Stimulated activated naive B cell treated with anti-CD40 and anti-IgM and Interleukin-4, amounts not matched to agents 10 μg/mL and 1 μg/mL and 100 μg/mL, for 72 hours (primary cell): Measurements from ENCODE around the gene POR.
"Not testable (repeated sequence)": the region's sequence is repeated elsewhere in the genome, so short reads cannot be mapped to it uniquely, and the experiment has no call there.

ENCODE experiments used
- ATAC-seq, 2 donors: fragments of 150-1000 bp; cut with Tn5 transposase; replicated peaks; 2 replicates each; pipeline ENCODE4 v1.10.0; 2021; ENCODE audit warnings: moderate library complexity in 1 of 2
- DNase-seq: peaks from one replicate; pipeline ENCODE4 v3.0.0; 2021
- H3K27ac Mint-ChIP-seq: one replicate; pipeline ENCODE4 v1.8.0; 2022; ENCODE audit warnings: mild to moderate bottlenecking, mixed read lengths
- H3K27me3 Mint-ChIP-seq, 2 donors: one replicate each; pipeline ENCODE4 v1.8.0; 2022; ENCODE audit warnings: mixed read lengths in 2 of 2
- H3K36me3 Mint-ChIP-seq, 2 donors: one replicate each; pipeline ENCODE4 v1.8.0; 2022; ENCODE audit warnings: mixed read lengths in 2 of 2, mild to moderate bottlenecking in 1 of 2
- H3K4me1 Mint-ChIP-seq, 2 donors: one replicate each; pipeline ENCODE4 v1.8.0; 2022; ENCODE audit warnings: mixed read lengths in 2 of 2, mild to moderate bottlenecking in 1 of 2
- H3K4me3 Mint-ChIP-seq, 2 donors: one replicate each; pipeline ENCODE4 v1.8.0; 2022; ENCODE audit warnings: mild to moderate bottlenecking in 2 of 2, mixed read lengths in 2 of 2, moderate library complexity in 1 of 2
- H3K9me3 Mint-ChIP-seq, 2 donors: one replicate each; pipeline ENCODE4 v1.8.0; 2022; ENCODE audit warnings: mixed read lengths in 2 of 2, mild to moderate bottlenecking in 1 of 2

Gene POR

DNA sequence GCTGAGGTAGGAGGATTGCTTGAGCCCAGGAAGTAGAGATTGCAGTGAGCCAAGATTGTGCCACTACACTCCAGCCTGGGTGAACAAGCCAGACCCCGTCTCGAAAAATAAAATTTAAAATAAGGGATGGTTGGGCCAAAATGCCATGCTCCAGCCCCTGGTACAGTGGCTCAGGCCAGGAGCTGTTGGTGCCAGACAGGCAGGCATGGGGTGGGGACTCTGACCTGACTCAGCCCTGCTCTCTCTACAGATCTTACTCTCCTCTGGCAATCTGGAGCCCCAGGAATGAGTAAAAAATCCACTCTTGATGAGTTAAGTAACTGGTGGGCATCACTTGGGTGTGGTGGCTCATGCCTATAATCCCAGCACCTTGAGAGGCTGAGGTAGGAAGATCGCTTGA, 87.9 kb downstream of the POR start:
- H3K9me3 Mint-ChIP-seq: no peaks in the 10 kb centered on the region
- ATAC-seq (no peak), DNase-seq (no peak)
- H3K4me3 Mint-ChIP-seq: no peak overlapping the region
- H3K27ac Mint-ChIP-seq: no peak overlapping the region
- H3K36me3 Mint-ChIP-seq: peaks cover 39 to 56% of the 10 kb centered on the region in 2 donors
- H3K4me1 Mint-ChIP-seq: peaks cover 0 to 5% of the 10 kb centered on the region in 2 donors
- H3K27me3 Mint-ChIP-seq: no peaks in the 10 kb centered on the region

DNA sequence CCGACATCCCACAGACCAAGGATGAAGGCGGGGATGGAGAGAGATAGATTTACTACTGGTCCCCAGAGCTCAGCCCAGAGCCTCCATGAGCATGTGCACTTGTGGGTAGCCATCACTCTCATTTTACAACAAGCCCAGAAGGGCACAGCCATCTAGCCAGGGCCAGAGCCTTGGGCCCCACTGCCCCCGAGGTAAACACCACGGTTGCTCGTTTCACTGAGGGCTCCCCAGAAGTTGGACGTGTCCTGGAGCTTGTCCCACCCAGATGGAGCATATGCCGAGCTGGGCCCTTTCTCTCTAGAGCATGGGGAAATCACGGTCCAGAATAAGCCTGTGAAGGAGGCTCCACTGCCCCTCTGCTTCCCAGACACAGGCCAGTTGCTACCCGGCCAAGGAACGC, 88.4 kb downstream of the POR start:
- Mint-ChIP-seq H3K4me3 (no peak overlapping the region), H3K36me3 (peaks cover 38 to 58% of the 10 kb centered on the region in 2 donors), H3K4me1 (peaks cover 3 to 10% of the 10 kb centered on the region in 2 donors), H3K9me3 (no peaks in the 10 kb centered on the region), H3K27ac (no peak overlapping the region), H3K27me3 (no peaks in the 10 kb centered on the region)
- ATAC-seq (no peak), DNase-seq (no peak)

DNA sequence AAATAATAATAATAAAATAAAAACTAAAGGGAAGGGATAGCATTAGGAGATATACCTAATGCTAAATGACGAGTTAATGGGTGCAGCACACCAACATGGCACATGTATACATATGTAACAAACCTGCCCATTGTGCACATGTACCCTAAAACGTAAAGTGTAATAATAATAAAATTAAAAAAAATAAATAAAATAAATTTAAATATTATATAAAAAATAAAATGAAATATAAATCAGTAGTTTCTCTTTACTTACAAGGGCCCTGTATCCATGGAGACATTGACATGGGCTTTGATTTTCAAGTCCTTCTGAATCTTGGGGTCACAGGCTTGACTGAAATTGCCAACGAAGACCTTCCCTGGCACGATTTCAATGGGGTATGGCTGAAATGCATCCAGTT, 90.0 kb downstream of the POR start:
- H3K4me3 Mint-ChIP-seq, ATAC-seq, H3K27me3 Mint-ChIP-seq, H3K9me3 Mint-ChIP-seq, DNase-seq, H3K27ac Mint-ChIP-seq: not testable (repeated sequence)
- peaks cover 34 to 50% of the 10 kb centered on the region in 2 donors for H3K36me3 Mint-ChIP-seq
- H3K4me1 Mint-ChIP-seq: peaks cover 17 to 27% of the 10 kb centered on the region in 2 donors

DNA sequence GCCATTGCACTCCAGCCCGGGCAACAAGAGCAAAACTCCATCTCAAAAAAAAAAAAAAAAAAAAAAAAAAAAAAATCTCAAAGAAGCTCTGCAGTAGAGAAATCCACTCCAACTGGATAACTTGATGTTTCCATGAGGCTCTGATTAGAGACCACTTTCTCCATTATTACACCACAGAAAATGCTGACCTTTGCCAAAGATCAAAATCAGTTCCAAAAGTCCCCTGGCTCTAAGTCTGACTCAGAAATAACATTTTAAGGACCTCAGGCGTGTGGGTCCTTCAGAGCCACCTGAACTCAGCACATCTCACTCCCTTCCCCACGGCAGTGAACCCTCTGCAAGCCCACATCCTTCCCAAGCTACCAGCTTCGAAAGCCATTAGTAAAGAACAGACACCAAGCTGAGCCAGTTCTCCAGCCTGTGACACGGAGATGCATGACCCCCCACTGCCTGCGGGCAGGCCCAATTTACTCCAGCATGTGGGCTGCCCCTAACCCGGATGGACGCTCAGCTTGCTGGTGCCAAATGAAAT, 93.3 kb downstream of the POR start:
- H3K9me3 Mint-ChIP-seq: no peaks in the 10 kb centered on the region
- H3K36me3 Mint-ChIP-seq: peaks cover 30 to 53% of the 10 kb centered on the region in 2 donors
- ATAC-seq (peak; percentile 87 to 90), DNase-seq (peak; percentile 55)
- peak overlapping the region; percentile 90 for H3K27ac Mint-ChIP-seq
- H3K4me1 Mint-ChIP-seq: peaks cover 32 to 46% of the 10 kb centered on the region in 2 donors
- H3K4me3 Mint-ChIP-seq: peak overlapping the region; percentile 42 to 45
- no peaks in the 10 kb centered on the region for H3K27me3 Mint-ChIP-seq

DNA sequence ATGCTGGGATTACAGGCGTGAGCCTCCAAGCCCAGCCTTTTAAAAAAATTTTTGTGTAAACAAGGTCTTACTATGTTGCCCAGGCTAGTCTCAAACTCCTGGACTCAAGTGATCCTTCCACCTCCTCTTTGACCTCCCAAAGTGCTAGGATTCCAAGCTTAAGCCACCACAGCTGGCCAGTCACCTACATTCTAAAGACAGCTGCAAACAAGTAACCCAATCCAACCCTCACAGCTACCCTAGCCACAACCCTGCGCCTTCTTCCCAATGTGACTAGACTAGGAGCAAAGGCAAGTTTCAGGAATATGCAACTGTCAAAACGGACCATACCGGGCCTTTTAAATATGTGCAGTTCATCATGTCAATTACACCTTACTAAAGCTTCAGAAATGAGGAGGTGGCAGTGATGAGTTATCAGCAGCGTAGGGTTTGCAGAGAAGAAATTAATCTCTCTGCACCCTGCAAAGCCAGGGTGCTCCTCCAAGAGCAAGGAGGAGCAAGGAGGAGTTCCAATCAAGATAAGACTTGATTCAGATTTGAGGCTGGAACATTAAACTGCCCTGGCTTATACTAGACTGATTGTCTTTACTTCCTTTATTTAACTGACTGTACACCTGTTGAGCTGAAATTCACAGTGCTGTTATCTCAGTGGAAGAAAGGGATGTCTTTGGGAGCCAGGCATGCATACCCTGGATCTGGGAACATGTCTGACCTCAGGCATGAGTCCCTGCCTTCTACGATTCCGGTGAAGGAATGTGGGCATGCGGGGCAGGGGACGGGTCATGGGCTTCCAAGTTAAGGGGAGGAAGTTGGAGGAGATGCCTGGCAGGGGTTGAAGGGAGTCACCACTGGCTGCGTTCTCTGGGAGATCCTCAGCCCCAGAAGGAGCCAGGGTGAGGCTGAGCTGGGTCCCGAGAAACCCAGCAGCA, 95.0 kb downstream of the POR start:
- no peaks in the 10 kb centered on the region for H3K27me3 Mint-ChIP-seq
- peak overlapping the region; percentile 90 for H3K27ac Mint-ChIP-seq

DNA sequence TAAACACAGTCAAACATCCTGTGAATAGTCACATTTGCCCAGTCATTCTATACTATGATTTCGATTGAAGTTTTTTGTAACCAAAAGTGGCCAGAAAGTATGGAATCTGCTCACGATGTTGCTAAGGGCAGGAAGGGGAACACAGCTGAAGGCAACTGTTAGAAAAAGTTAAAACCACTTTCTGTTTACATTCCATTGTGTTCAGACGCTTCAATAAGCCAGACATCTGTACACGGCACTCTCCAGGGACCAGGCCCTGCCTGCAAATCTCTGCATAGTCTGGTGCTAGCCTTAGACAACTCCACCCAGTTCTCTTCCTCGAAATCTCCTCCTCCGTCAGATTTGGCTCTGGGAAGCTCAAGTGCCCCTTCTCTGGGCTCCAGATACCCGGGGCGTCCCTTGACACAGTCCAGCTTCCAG, 96.5 kb downstream of the POR start:
- Mint-ChIP-seq H3K4me3 (no peak overlapping the region), H3K36me3 (peaks cover 23 to 48% of the 10 kb centered on the region in 2 donors), H3K4me1 (peaks cover 33 to 46% of the 10 kb centered on the region in 2 donors), H3K27me3 (no peaks in the 10 kb centered on the region), H3K27ac (no peak overlapping the region), H3K9me3 (no peaks in the 10 kb centered on the region)
- no peak for DNase-seq
- peak in 1 of 2 donors; percentile 15 for ATAC-seq

More for the DNA sequence above, 95.0 kb downstream of the POR start:
- H3K36me3 Mint-ChIP-seq: peaks cover 28 to 50% of the 10 kb centered on the region in 2 donors
- DNase-seq: no peak
- no peak for ATAC-seq
- H3K9me3 Mint-ChIP-seq: no peaks in the 10 kb centered on the region
- H3K4me1 Mint-ChIP-seq: peaks cover 32 to 46% of the 10 kb centered on the region in 2 donors
- peak overlapping the region; percentile 27 to 72 for H3K4me3 Mint-ChIP-seq

DNA sequence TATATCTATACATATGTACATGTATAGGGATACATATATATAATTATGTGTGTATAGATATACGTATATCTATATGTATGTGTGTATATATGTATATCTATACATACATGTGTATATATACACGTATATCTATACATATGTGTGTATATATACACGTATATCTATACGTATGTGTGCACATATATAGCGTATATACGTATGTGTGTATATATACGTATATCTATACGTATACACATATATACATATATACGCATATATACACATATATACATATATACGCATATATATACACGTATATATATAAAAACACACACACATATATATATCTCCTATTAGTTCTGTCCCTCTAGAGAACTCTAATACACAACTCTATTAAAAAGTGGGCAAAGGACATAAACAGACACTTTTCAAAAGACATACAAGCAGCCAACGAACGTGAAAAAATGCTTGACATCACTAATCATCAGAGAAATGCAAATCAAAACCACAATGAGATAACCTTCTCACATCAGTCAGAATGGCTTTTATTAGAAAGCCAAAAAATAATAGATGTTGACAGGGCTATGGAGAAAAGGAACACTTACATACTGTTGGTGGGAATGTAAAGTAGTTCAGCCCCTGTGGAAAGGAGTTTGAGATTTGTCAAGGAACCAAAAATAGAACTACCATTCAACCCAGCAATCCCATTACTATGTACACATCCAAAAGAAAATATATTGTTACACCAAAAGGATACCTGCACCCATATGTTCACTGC, 101.4 kb downstream of the POR start:
- ATAC-seq (no peak), DNase-seq (no peak)
- H3K4me3 Mint-ChIP-seq: no peak overlapping the region
- no peak overlapping the region for H3K27ac Mint-ChIP-seq
- no peaks in the 10 kb centered on the region for H3K27me3 Mint-ChIP-seq
- peaks cover 10 to 12% of the 10 kb centered on the region in 2 donors for H3K4me1 Mint-ChIP-seq
- peaks cover 38 to 48% of the 10 kb centered on the region in 2 donors for H3K36me3 Mint-ChIP-seq
- H3K9me3 Mint-ChIP-seq: no peaks in the 10 kb centered on the region

DNA sequence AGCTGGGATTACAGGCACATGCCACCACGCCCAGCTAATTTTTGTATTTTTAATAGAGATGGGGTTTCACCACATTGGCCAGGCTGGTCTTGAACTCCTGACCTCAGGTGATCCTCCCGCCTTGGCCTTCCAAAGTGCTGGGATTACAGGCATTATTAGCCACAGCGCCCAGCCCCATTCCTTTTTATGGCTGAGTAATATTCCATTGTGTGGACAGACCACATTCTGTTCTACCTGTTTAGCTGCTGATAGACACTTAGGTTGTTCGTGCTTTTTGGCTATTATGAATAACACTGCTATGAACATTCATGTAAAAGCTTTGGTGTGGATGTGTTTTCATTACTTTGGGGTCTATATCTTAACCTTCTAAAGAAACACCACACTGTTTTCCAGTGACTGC, 103.6 kb downstream of the POR start:
- ATAC-seq, H3K27ac Mint-ChIP-seq, DNase-seq, H3K4me3 Mint-ChIP-seq, H3K9me3 Mint-ChIP-seq, H3K27me3 Mint-ChIP-seq: not testable (repeated sequence)
- H3K4me1 Mint-ChIP-seq: peaks cover 8 to 18% of the 10 kb centered on the region in 2 donors
- H3K36me3 Mint-ChIP-seq: peaks cover 40% of the 10 kb centered on the region in 2 donors

DNA sequence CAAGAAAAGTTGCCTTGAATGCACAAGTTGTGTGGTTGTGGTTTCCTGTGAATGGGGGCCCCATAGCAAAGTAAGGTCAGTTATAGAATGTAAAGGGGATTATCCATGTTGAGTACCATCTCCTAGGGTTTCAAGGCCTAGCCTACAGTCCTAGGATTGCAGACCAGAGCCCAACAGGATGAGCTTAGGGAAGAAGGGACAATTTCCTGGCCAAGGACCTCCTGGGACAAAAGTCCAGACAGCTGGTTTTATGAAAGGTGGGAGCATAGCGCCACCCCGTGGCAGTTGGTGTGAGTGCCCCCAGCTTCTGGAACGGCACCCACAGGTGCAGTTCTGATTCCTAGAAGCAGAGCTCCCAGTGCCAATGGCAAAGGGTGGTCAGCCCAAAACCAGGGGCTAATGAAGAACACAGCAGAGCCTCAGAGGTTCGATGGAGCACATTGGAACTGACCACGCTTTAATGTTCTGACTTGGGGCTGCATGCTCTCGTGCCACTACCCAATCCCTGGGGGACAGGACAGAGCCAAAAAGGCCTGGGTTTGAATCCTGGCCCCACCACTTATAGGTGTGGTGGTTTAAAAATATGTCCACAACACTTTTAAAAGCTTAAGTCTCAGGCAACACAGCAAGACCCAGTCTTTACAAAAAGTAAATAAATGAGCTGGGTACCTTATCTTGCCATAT, 105.2 kb downstream of the POR start:
- Mint-ChIP-seq H3K9me3 (no peaks in the 10 kb centered on the region), H3K4me3 (no peak overlapping the region), H3K27ac (no peak overlapping the region), H3K27me3 (no peaks in the 10 kb centered on the region), H3K36me3 (peaks cover 45 to 50% of the 10 kb centered on the region in 2 donors), H3K4me1 (peaks cover 10 to 18% of the 10 kb centered on the region in 2 donors)
- peak; percentile 34 for DNase-seq
- peak; percentile 65 to 77 for ATAC-seq

DNA sequence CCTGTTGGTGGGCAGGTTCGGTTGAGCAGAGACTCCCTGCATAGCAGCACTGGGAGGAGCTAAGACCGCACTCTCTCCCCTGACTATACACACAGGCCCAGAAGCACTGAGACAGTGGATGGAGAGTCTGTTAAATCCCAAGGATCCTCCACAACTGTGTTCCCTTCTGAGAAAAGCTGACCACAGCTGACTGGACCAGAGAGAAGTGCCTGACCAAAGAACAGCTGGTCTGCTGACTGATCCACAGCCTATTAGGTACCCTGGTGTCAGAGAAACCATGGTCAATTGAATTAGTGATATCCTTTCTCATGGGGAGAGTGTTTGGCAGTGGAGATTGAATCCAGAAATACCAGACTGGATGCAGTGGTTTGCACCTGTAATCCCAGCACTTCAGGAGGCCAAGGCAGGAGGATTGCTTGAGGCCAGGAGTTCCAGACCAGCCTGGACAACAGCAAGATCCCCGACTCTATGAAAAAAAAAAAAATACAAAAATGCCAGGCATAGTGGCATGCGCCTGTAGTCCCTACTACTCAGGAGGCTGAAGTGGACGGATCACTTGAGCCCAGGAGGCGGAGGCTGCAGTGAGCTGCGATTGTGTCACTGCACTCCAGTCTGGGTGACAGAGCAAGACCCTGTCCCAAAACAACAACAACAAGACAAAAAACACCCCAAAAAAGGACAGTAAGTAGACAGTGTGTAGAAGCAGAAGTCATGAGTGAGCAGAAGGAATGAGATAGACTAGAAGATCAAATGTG, 107.2 kb downstream of the POR start:
- DNase-seq (no peak), ATAC-seq (no peak)
- Mint-ChIP-seq H3K36me3 (peaks cover 54 to 57% of the 10 kb centered on the region in 2 donors), H3K27me3 (no peaks in the 10 kb centered on the region), H3K4me3 (no peak overlapping the region), H3K27ac (no peak overlapping the region), H3K9me3 (no peaks in the 10 kb centered on the region), H3K4me1 (peaks cover 8 to 18% of the 10 kb centered on the region in 2 donors)

DNA sequence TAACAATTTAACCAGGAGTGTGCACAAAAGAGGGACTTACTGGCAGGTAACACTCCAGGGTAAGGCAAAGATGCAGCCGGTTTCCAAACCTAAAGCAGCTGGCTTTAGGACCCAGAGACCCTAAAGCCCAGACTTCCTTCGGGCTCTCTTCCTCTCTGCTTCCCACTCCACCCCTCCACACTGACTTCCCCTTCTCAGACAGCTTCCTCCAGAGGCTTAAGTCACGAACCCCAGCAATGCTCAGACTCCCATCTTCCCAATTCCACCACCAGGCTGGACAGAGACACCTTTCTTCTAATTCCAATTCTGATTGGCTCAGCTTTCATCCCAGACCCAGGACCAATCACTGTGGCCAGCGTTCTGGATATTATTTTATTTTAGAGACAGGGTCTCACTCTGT, 108.0 kb downstream of the POR start:
- Mint-ChIP-seq H3K27ac (no peak overlapping the region), H3K4me3 (no peak overlapping the region), H3K9me3 (no peaks in the 10 kb centered on the region), H3K27me3 (no peaks in the 10 kb centered on the region), H3K36me3 (peaks cover 51 to 55% of the 10 kb centered on the region in 2 donors), H3K4me1 (peaks cover 8 to 18% of the 10 kb centered on the region in 2 donors)
- no peak for DNase-seq
- ATAC-seq: no peak

DNA sequence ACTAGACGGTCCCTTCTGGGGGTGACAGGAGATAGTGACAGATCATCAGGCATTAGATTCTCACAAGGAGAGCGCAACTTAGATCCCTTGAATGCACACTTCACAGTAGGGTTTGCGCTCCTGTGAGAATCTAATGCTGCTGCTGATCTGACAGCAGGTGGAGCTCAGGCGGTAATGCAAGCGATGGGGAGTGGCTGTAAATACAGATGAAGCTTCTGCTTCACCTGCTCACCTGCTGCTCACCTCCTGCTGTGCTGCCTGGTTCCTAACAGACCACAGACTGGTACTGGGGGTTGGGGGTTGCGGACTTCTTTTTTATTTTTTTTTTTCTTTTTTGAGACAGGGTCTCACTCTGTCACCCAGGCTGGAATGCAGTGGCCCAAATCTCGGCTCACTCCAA, 114.7 kb downstream of the POR start:
- not testable (repeated sequence) for DNase-seq, ATAC-seq, H3K4me1 Mint-ChIP-seq, H3K27me3 Mint-ChIP-seq, H3K4me3 Mint-ChIP-seq, H3K9me3 Mint-ChIP-seq, H3K27ac Mint-ChIP-seq
- peaks cover 35 to 41% of the 10 kb centered on the region in 2 donors for H3K36me3 Mint-ChIP-seq

DNA sequence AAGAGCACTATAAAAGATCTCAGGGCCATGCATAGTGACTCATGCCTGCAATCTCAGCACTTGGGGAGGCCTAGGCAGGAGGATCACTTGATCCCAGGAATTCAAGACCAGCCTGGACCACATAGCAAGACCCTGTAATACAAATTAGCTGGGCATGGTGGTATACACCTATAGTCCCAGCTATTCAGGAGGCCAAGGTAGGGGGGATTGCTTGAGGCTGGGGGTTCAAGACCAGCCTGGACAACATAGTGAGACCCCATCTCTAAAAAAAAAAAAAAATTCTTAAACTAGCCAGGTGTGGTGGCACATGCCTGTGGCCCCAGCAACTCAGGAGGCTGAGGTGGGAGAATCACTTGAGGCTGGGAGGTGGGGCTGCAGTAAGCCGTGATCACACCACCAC, 117.0 kb downstream of the POR start:
- no peak overlapping the region for H3K4me3 Mint-ChIP-seq
- H3K36me3 Mint-ChIP-seq: peaks cover 25 to 26% of the 10 kb centered on the region in 2 donors
- H3K4me1 Mint-ChIP-seq: no peaks in the 10 kb centered on the region
- no peak for ATAC-seq
- H3K27ac Mint-ChIP-seq: no peak overlapping the region
- H3K9me3 Mint-ChIP-seq: peaks cover 0 to 1% of the 10 kb centered on the region in 2 donors
- DNase-seq: no peak
- no peaks in the 10 kb centered on the region for H3K27me3 Mint-ChIP-seq
